Stimulated activated CD8-positive, alpha-beta memory T cell treated with anti-CD3 and anti-CD28 coated beads, Interleukin-12 subunit alpha, Interleukin-12 subunit beta, amount 100 ng/mL, for 4 hours (primary cell): ENCODE measurements around the gene SNX9.
"Not testable (repeated sequence)": the region's sequence is repeated elsewhere in the genome, so short reads cannot be mapped to it uniquely, and the experiment has no call there.

Experiments
- DNase-seq: peaks from one replicate; pipeline ENCODE4 v3.0.0-alpha.2; 2020; ENCODE audit warnings: low read depth

SNX9 gene

DNA sequence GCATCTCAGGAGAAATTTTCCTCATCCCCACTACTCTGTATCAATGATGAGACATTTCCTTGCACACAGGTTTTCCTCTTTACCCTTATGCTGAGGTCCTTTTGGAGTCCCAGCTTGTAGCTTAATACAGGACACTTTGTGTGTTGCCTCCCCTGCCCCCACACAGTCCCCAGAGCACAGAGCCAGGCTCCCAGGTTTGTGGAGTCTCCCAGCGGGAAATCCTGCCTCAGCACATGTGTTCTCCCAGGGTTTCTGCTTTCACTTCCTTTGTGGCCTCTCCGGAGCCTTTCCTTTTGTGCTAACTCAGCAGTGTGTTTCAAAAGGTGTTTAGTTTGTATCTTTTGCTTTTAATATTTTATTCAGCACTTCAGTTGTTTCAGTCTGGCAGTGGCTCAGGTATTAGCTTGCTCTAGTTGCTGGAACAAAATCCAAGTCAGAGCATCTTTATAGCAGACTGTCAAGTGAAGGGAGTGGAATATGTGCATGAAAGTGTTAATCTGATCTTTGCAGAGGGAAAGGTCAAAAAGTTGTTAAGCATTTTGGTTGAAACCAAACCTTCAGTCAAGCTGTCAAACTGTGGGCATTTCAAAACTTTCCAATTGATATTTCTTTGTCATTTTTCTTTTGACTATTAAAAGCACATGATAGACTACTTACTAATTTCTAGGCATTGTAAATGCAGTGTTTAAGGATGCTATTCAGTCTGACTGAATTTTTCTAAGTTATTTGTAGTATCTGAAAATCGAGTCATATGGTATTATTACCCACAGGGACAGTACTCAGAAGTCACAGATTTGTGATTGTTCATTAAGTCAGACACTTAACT lies 8.6 kb downstream of the SNX9 start:
- DNase-seq, result no peak

DNA sequence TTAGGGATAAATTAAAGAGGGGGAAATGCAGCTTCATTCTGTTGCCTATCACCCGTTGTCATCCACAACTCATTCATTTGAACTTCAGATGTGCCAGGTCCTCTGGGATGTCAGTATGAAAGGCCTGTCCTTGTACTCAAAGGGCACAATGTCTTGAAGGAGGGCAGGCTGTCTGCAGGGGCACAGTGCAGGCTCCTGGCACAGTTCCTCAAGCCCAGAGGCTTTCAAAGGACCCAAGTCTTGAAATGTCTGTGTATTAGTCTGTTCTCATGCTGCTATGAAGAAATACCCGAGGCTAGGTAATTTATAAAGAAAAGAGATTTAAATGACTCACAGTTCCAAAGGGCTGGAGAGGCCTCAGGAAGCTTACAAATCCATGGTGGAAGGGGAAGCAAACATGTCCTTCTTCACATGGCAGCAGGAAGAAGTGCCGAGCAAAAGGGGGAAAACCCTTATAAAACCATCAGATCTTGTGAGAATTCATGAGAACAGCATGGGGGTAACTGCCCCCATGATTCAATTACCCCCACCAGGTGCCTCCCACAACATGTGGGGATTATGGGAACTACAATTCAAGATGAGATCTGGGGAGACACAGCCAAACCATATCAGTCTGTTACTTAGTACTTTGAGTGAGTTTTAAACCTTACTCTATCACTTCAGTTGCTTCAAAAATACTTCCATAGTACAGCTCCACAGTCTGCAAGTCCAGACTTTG lies 9.4 kb downstream of the SNX9 start:
- no peak for DNase-seq

DNA sequence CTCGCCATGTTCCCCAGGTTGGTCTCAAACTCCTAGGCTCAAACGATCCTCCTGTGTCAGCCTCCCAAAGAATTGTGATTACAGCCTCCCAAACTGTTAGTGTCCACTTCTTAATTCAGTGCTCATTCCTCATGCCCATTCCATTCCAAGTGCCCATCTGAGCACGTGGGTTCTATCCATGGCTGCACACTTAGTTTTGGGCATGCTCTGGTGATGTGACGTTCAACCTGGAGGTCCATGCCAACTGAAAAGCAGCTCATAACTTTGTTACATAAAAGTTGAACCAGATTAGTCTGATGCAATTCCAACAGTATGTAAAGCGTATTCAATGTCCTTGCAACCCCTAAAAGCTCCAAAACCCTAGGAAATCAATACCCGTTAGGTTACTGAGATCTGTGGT lies 11.5 kb downstream of the SNX9 start:
- DNase-seq, result no peak

GRCh38 chr6:157838718-157839430 lies 15.8 kb downstream of the SNX9 start:
- no peak for DNase-seq

DNA sequence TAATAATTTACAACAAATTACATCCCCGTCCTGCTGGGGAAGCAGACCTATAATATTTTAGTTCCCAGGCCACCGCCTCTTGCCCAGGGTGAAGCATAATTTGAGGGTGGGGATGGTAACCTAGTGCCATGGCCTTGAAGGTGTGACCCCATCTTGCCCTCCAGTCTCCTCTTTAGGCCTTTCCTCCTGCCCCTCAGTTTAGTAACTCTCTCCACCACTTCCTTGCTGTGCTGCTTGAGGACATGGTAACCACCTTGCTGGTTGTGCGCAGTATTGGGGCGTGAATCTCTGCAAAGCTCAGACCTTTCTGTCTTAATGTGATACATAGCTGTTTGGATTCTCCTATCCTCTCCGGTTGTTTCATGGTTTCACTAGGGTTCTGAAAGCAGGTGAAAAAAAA lies 16.6 kb downstream of the SNX9 start:
- no peak for DNase-seq

DNA sequence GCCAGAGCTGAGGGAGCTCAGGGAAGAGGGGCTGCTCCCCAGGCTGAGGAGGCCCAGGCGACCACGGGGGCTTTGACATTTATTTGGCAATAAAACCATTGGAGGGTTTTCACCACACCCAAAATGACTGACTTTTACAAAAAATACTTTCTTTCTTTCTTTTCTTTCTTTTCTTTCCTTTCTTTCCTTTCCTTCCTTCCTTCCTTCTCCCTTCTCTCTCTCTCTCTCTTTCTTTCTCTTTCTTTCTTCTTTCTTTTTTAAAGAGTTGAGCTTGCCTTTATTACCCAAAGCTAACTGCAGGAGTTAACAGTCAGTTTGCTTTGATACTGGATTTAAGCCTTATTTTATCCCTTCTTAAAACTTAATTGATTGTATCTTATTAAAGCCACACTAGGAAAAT lies 17.2 kb downstream of the SNX9 start:
- no peak for DNase-seq

DNA sequence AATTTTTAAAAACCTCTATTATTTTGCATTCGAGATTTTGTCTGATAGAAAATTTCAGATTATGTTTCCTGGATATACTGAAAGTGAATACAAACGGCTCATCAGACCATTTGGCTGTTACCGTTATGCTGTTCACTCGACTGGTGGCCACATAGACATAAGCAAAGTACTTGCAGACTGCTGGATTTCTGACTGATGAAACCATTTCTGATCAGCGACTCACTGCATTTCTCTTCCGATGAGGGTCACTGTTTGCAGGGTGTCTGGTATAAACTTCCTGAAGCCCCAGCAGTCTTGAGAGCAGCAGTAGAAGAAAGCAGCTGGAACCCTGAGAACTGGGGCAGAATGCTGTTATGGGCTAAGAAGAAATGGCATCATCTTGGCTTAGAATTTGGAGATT lies 17.7 kb downstream of the SNX9 start:
- no peak for DNase-seq

DNA sequence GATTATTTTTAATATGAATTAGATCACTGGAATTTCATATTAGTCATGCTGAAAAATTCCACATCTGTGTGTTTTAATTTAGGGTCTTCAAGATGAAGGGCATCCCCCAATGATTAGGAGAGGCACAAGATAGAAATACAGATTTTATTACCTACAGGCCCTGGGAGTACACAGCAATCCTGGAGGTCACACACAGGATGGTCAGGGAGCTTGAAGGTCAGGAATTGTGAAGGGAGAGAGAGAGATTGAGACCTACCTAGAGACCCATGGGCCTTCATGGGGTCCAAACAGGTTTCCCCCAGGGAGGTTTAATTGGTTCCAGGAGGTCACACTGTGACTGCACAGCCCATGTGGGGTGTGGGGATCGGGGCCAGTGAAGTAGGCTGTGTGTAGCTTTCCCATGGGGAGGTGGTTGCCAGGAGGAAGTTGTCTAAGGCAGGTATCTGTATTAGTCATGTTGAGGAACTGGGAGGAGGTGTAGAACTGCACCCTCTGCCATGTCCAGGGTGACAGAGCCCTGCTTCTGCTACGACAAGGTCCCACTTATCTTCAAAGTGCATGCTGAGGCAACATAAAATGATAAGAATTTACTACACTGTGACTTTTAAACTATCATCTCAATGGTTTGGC lies 18.3 kb downstream of the SNX9 start:
- no peak for DNase-seq

GRCh38 chr6:157842212-157842611 lies 19.2 kb downstream of the SNX9 start:
- no peak for DNase-seq

DNA sequence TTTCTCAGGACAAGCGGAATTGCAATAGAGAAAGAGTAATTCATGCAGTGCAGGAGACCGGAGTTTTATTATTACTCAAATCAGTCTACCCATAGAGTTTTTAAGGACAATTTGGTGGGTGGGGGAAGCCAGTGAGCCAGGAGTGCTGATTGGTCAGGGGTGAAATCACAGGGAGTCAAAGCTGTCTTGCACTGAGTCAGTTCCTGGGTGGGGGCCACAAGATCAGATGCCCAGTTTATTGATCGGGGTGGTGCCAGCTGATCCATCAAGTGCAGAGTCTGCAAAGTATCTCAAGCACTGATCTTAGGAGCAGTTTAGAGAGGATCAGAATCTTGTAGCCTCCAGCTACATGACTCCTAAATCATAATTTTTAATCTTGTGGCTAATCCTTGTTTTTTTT lies 21.1 kb downstream of the SNX9 start:
- not testable (repeated sequence) for DNase-seq

DNA sequence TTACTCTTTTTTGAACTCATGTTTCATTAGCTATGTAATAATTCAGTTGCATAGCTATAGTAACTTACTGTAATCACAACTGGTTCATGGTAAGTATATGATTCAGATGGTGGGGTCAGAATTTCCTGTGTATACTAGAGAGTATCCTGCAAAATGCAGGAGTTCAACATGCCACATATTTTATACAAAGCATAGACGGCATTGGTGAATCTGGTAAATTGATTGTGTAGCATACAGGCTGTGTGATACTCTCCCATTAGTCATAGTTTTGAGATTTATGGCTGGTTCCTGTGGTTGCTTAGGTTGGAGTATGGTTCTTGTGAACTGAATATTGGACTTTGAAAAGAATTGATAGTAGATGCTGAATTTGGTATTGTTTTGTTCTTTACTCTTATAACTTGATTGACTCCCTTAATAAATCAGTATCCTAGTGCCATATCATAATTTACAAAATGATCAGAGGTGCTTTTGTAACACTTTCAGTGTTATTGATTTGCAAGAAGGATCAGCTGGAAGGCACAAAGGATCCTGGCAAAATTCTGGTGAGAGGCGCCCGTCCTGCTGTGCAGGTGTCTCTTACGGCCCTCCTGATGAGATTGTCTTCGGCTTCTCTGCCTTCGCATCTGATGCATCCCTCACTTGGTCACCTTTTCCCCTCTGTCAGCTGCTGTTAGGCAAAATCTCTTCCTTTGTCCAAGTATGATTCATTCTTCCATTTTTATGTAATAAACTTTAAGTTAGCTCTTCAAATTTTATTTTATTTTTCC lies 22.6 kb downstream of the SNX9 start:
- DNase-seq, result no peak

- DNase-seq, result no peak
Measured at GRCh38 chr6:157847846-157848245, 24.8 kb downstream of the SNX9 start.

DNA sequence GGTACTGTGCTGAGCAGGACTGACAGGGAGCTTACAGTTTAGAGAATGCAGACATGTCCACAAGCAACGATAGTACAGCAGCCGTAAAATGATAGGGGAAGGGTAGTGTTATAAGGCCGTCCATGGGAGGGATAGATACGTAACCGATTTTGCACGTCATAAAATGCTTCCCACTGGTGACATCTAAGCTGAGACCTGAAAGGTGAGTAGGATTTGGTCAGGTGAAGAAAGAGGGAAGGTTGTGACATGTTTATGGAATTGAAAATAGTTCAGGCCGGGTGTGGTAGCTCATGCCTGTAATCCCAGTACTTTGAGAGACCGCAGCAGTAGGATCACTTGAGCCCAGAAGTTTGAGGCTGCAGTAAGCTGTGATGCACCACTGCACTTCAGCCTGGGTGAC lies 25.6 kb downstream of the SNX9 start:
- DNase-seq, result no peak

DNA sequence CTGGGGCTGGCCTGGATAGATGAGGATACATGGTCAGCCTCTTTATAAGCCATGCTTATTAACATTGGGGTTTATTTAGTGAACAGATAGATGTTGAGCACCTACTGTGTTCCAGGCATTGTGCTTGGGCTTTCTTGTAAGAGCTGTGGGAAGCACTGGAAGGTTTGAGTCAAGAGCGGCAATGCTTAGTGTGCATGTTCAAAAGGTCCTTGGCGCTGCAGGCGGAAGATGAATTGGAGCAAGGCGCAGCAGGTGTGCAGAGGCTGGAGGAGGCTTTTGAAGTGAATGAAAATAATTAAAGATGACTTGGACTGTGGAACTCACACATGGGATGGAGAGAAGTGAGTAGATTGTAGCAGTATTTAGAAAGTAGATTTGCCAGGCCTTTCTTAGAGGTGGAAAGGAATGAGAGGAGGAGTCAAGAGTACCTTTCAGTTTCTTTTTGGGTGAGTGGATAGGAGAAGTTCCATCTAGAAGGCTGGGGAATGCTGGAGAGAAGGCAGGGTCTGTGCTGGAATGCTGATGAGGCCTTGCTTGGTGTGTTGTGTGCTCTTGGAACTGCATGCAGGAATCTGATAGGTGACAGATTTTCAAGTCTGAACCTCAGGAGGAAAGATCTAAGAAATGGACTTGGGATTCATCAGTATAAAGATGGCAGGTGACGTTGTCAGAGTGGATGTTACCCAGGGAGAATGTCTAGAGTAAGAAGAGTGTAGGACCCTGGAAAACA lies 26.4 kb downstream of the SNX9 start:
- no peak for DNase-seq

DNA sequence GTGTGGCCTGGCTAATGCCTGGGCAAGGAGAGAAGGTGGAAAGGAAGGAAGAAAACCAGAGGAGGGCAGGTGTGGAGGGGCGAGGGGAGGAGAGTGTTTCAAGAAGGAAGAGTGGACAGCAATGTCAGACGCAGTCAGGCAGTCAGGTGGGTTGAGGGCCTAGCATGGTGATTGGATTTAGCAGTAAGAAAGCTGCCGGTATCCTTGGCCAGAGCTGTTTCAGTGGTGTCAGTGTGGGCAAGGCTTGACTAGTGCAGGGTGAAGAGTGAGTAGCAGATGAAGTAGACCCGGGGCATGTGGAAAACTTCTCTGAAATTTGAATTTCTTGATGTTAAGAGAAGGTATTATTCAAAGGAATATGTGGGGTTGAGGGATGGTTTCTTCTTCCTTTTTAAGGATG lies 27.0 kb downstream of the SNX9 start:
- no peak for DNase-seq

DNA sequence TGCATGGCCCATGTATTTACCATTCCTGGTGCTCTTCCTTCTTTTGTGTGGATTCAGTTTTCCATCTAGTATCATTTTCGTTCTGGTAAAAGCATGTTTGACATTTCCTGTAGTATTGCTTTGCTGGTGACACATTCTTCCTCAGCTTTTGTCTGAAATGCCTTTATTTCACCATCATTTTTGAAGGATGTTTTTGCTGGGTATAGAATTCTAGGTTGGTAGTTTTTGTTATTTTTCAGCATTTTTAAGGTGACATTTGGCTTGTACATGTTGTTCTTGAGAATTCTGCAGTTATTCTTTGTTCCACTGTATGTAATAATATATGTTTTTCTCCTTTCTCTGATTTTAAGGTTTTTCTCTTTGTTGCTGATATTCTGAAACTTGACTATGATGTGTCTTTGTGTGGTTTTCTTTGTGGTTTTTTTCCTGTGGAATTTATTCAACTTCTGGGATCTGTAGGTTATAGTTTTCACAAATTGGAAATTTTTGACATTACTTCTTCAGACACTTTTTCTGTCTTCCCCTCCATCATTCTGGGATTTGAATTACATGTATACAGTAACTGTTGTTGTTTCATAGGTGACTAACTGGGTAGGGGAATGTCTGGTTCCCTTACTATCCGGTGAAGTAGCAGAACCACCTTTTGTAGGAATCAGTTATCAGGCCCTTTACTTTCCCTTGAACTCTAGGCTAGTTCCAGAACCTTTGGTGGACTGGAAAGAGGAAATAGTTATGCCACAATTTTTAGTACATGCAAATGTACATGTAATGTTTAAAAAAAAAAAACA lies 30.2 kb downstream of the SNX9 start:
- DNase-seq, result no peak

- DNase-seq, result no peak
Measured at GRCh38 chr6:157853902-157854502, 31.0 kb downstream of the SNX9 start.

DNA sequence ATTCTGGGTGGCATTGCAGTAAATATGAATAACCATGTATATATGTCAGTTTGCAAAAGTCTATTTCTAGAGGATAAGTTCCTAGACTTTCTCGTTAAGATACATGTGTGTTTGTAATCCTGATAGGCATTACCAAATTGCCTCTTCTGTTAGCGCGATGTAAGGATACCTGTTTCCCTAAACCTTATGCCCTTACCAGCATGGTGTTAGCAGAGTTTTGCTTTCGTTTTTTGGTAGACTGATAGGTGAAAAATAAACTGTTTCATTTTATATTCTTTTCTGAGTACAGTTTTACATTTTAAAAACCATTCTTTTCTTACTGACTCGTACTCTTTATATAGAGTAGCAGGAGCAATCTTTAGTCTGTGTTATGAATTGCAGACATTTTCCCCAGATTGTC lies 32.3 kb downstream of the SNX9 start:
- no peak for DNase-seq

DNA sequence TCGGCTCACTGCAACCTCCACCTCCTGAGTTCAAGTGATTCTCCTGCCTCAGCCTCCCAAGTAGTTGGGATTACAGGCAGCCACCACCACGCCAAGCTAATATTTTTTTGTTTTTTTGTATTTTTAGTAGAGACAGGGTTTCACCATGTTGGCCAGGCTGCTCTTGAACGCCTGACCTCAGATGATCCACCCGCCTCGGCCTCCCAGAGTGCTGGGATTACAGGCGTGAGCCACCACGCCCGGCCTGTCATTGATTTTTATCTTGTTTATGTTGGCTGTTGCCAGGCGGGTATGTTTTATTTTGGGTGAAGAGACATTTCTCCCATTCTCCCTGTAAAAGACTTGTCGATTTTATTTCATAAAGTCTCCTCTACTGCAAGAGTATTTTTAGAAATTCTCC lies 32.8 kb downstream of the SNX9 start:
- DNase-seq, result not testable (repeated sequence)

DNA sequence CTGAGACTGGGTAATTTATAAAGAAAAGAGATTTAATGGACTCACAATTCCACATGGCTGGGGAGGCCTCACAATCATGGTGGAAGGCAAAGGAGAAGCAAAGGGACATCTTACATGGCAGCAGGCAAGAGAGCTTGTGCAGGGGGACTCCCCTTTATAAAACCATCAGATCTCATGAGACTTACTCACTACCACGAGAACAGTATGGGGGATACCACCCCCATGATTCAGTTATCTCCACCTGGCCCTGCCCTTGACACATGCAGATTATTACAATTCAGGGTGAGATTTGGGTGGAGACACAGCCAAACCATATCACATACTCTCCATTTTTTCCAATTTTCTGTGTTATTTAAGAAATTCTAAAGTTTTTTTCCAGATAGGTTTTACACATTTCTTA lies 35.6 kb downstream of the SNX9 start:
- not testable (repeated sequence) for DNase-seq
